K562 (cell line): ENCODE data around the gene SMIM35. TPM values are rescaled to one million over a fixed set of nuclear protein-coding genes. Genes with fewer than 3 reads are reported as not detected.

ENCODE experiments used
- CAMTA2 ChIP-seq: fragments of 250-450 bp; sonication (Bioruptor Pico); conservative IDR thresholded peaks from 2 replicates; pipeline ENCODE4 v1.5.1; 2022
- CEBPG ChIP-seq, 3 experiments: fragments of 200-800 bp in 1 of 3; sonication (Bioruptor generic) in 1 of 3; sonication (generic) in 1 of 3; formaldehyde crosslinking in 1 of 3; IDR thresholded peaks in 2 of 3; conservative IDR thresholded peaks in 1 of 3; 2 replicates each; pipeline versions ENCODE4 v1.6.1 to v1.8.0; 2016 to 2022; ENCODE audit warnings: missing compliant biosample characterization in 2 of 3, missing genetic modification characterization in 2 of 3, mild to moderate bottlenecking in 1 of 3, missing genetic modification reagents in 1 of 3
- DPF2 ChIP-seq: fragments of 450-650 bp; IDR thresholded peaks from 2 replicates; pipeline ENCODE4 v1.6.1; 2016
- ETV1 ChIP-seq: fragments of 450-650 bp; conservative IDR thresholded peaks from 2 replicates; pipeline ENCODE4 v1.6.1; 2016; ENCODE audit warnings: missing genetic modification characterization, control low read depth, low read depth, missing compliant biosample characterization
- GABPA ChIP-seq: fragments of 200-800 bp; sonication (Bioruptor generic); conservative IDR thresholded peaks from 2 replicates; pipeline ENCODE4 v1.6.1; 2016; ENCODE audit warnings: low read depth, missing genetic modification characterization, missing compliant biosample characterization
- NR2C1 ChIP-seq, 2 experiments: fragments of 450-650 bp; IDR thresholded peaks; 2 replicates each; pipeline ENCODE4 v1.6.1; 2017; ENCODE audit warnings: mild to moderate bottlenecking in 2 of 2, antibody characterized with exemption in 1 of 2, inconsistent platforms in 1 of 2, missing compliant biosample characterization in 1 of 2, missing genetic modification characterization in 1 of 2
- NUFIP1 ChIP-seq: fragments of 450-650 bp; IDR thresholded peaks from 2 replicates; pipeline ENCODE4 v1.6.1; 2018; ENCODE audit not compliant: partially characterized antibody
- OTX1 ChIP-seq: fragments of 450-650 bp; formaldehyde crosslinking; IDR thresholded peaks from 2 replicates; pipeline ENCODE4 v1.4.0; 2022; ENCODE audit warnings: mild to moderate bottlenecking
- POLR2AphosphoS5 ChIP-seq: IDR thresholded peaks from 2 replicates; pipeline ENCODE4 v1.6.1; 2011; ENCODE audit warnings: mild to moderate bottlenecking, low read depth, low read length, moderate library complexity; ENCODE audit not compliant: control insufficient read depth, insufficient read depth
- REST ChIP-seq, 2 experiments: fragments of 450-650 bp; formaldehyde crosslinking in 1 of 2; IDR thresholded peaks; 2 replicates each; pipeline versions ENCODE4 v1.4.0 to v1.6.1; 2014 to 2020; ENCODE audit warnings: mild to moderate bottlenecking in 2 of 2, borderline replicate concordance in 1 of 2, low read depth in 1 of 2
- SMAD1 ChIP-seq: fragments of 150-350 bp; IDR thresholded peaks from 2 replicates; pipeline ENCODE4 v1.6.1; 2014; ENCODE audit warnings: low read length, low read depth; ENCODE audit not compliant: partially characterized antibody
- STAT6 ChIP-seq: sonication (generic); formaldehyde crosslinking; IDR thresholded peaks from 2 replicates; pipeline ENCODE4 v1.8.1; 2023; ENCODE audit warnings: mild to moderate bottlenecking, missing genetic modification reagents
- TCF3 ChIP-seq: sonication (generic); formaldehyde crosslinking; IDR thresholded peaks from 2 replicates; pipeline ENCODE4 v1.4.0; 2020; ENCODE audit warnings: mild to moderate bottlenecking, missing genetic modification reagents
- THAP7 ChIP-seq: fragments of 250-450 bp; sonication (Bioruptor Pico); IDR thresholded peaks from 2 replicates; pipeline ENCODE4 v1.5.0; 2021
- YBX1 ChIP-seq: fragments of 450-650 bp; IDR thresholded peaks from 2 replicates; pipeline ENCODE4 v1.7.1; 2016; ENCODE audit warnings: mild to moderate bottlenecking
- ZNF354B ChIP-seq: fragments of 250-450 bp; sonication (Bioruptor Pico); IDR thresholded peaks from 2 replicates; pipeline ENCODE4 v1.4.0; 2020
- polyA plus RNA-seq, 8 experiments: library from polyadenylated mRNA; depleted of rRNA in 4 of 8; stranded (reverse) in 5 of 8; unstranded in 3 of 8; fragments of >200 nt; fragmentation: Nextera tagmentation in 2 of 8; fragmentation: Illumina TruSeq in 1 of 8; extraction: Ambion mirVana in 2 of 8; extraction: Trizol in 1 of 8; gene quantifications; 2 replicates each; pipeline versions ENCODE4 v1.2.1 to v1.2.3, GENCODE V29; 2011 to 2014; ENCODE audit warnings: inconsistent platforms in 1 of 8, missing spikeins in 1 of 8
- total RNA-seq, 7 experiments: library from RNA; depleted of rRNA in 6 of 7; stranded (reverse); fragments of >200 nt in 6 of 7; fragmentation: Illumina TruSeq in 2 of 7; extraction: Trizol in 2 of 7; gene quantifications; 2 replicates each; pipeline versions ENCODE4 v1.2.1 to v1.2.3, GENCODE V29; 2011 to 2021; ENCODE audit warnings: low replicate concordance in 1 of 7

The SMIM35 gene
- total and polyA plus RNA-seq, 9 of the 15 experiments (the other 6 are each of a cell fraction or from before 2014, with no cell fraction given) = 0.03 TPM; not detected in 7

- TF ChIP-seq THAP7 (CRISPR knock-in tag) (no peak), OTX1 (CRISPR knock-in tag) (no peak), SMAD1 (no peak), ZNF354B (CRISPR knock-in tag) (no peak), TCF3 (CRISPR knock-in tag) (no peak), GABPA (tag) (no peak), NR2C1 (IDR thresholded peaks at IDR 0.05) (no peak), NR2C1 (tag; IDR thresholded peaks at IDR 0.05) (peak; percentile 40), REST (IDR thresholded peaks at IDR 0.05; ENCODE audit: borderline replicate concordance) (no peak), REST (CRISPR knock-in tag; IDR thresholded peaks at IDR 0.05; ENCODE audit: low read depth) (no peak), CEBPG (CRISPR knock-in tag; IDR thresholded peaks at IDR 0.05) (no peak), CEBPG (tag; conservative IDR thresholded peaks at IDR 0.05 in 1 of 2, IDR thresholded peaks at IDR 0.05 in 1 of 2) (no peak), CAMTA2 (CRISPR knock-in tag) (no peak), ETV1 (tag) (peak; percentile 74), STAT6 (CRISPR knock-in tag) (no peak), DPF2 (peak; percentile 32; the same call in 1 of the 2 replicates), NUFIP1 (no peak), YBX1 (no peak), POLR2AphosphoS5 (no peak)
Observed at GRCh38 chr11:118082880-118083552, 3.7 kb downstream of the SMIM35 start (continued).
